K562 (cell line): ENCODE results near the gene GRIN2A. TPM values are rescaled to one million over a fixed set of nuclear protein-coding genes. Genes with fewer than 3 reads are reported as not detected.

Experiments used
- CBX1 ChIP-seq: sonication (generic); IDR thresholded peaks from 2 replicates; pipeline ENCODE4 v1.6.1; 2016; ENCODE audit warnings: antibody characterized with exemption, low read depth, mild to moderate bottlenecking
- NELFE ChIP-seq: IDR thresholded peaks from 2 replicates; pipeline ENCODE4 v1.6.1; 2011; ENCODE audit warnings: mild to moderate bottlenecking; ENCODE audit not compliant: insufficient read depth, insufficient read length
- PHTF2 ChIP-seq: fragments of 250-450 bp; sonication (Bioruptor Pico); IDR thresholded peaks from 2 replicates; pipeline ENCODE4 v1.5.0; 2021; ENCODE audit warnings: mild to moderate bottlenecking
- TAF15 ChIP-seq: fragments of 200-400 bp; formaldehyde crosslinking; IDR thresholded peaks from 2 replicates; pipeline ENCODE4 v1.6.1; 2017; ENCODE audit warnings: mild to moderate bottlenecking, low read depth, low read length, moderate library complexity
- TARDBP ChIP-seq: fragments of 450-650 bp; IDR thresholded peaks from 2 replicates; pipeline ENCODE4 v1.6.1; 2016
- TEAD4 ChIP-seq, 2 experiments: sonication (generic) in 1 of 2; formaldehyde crosslinking in 1 of 2; IDR thresholded peaks; 2 replicates each; pipeline versions ENCODE4 v1.6.1 to v1.8.0; 2012 to 2022; ENCODE audit warnings: borderline replicate concordance in 1 of 2, inconsistent platforms in 1 of 2, low read length in 1 of 2, mild to moderate bottlenecking in 1 of 2, missing genetic modification reagents in 1 of 2
- polyA plus RNA-seq, 8 experiments: library from polyadenylated mRNA; depleted of rRNA in 4 of 8; stranded (reverse) in 5 of 8; unstranded in 3 of 8; fragments of >200 nt; fragmentation: Nextera tagmentation in 2 of 8; fragmentation: Illumina TruSeq in 1 of 8; extraction: Ambion mirVana in 2 of 8; extraction: Trizol in 1 of 8; gene quantifications; 2 replicates each; pipeline versions ENCODE4 v1.2.1 to v1.2.3, GENCODE V29; 2011 to 2014; ENCODE audit warnings: inconsistent platforms in 1 of 8, missing spikeins in 1 of 8
- total RNA-seq, 7 experiments: library from RNA; depleted of rRNA in 6 of 7; stranded (reverse); fragments of >200 nt in 6 of 7; fragmentation: Illumina TruSeq in 2 of 7; extraction: Trizol in 2 of 7; gene quantifications; 2 replicates each; pipeline versions ENCODE4 v1.2.1 to v1.2.3, GENCODE V29; 2011 to 2021; ENCODE audit warnings: low replicate concordance in 1 of 7
- TF ChIP-seq, protein P1 (sequence below), 2 experiments: fragments of 450-650 bp; IDR thresholded peaks; 2 replicates each; pipeline ENCODE4 v1.6.1; 2016; ENCODE audit warnings: mild to moderate bottlenecking in 2 of 2, borderline replicate concordance in 1 of 2, low read depth in 1 of 2, moderate library complexity in 1 of 2
- TF ChIP-seq, protein P2 (sequence below): sonication (generic); formaldehyde crosslinking; IDR thresholded peaks from 2 replicates; pipeline ENCODE4 v1.8.0; 2022; ENCODE audit warnings: missing genetic modification reagents, mild to moderate bottlenecking, borderline replicate concordance
- TF ChIP-seq, protein P3 (sequence below): sonication (generic); formaldehyde crosslinking; IDR thresholded peaks from 2 replicates; pipeline ENCODE4 v1.8.1; 2023; ENCODE audit warnings: missing genetic modification reagents, mild to moderate bottlenecking, borderline replicate concordance

The GRIN2A gene
- total and polyA plus RNA-seq, 9 of the 15 experiments (the other 6 are each of a cell fraction or from before 2014, with no cell fraction given): not detected

DNA sequence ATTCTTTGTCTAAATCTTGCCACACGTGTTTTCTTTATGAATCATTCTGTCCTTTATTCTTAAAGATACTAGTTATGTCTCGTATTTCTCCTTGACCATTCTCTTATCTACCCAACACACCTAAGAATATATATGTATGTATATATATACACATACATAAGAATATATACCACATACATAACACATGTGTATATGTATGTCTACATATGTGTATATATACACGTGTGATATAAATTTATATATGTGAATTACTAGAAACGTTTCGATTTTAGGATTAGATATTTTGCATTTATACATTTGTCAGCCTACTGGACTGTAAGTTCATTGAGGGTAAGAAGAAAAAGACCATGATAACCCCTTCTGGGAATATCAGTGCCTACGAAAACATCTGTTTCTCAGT is 388.6 kb downstream of the GRIN2A start (continued):
- TF ChIP-seq, protein P1, sequence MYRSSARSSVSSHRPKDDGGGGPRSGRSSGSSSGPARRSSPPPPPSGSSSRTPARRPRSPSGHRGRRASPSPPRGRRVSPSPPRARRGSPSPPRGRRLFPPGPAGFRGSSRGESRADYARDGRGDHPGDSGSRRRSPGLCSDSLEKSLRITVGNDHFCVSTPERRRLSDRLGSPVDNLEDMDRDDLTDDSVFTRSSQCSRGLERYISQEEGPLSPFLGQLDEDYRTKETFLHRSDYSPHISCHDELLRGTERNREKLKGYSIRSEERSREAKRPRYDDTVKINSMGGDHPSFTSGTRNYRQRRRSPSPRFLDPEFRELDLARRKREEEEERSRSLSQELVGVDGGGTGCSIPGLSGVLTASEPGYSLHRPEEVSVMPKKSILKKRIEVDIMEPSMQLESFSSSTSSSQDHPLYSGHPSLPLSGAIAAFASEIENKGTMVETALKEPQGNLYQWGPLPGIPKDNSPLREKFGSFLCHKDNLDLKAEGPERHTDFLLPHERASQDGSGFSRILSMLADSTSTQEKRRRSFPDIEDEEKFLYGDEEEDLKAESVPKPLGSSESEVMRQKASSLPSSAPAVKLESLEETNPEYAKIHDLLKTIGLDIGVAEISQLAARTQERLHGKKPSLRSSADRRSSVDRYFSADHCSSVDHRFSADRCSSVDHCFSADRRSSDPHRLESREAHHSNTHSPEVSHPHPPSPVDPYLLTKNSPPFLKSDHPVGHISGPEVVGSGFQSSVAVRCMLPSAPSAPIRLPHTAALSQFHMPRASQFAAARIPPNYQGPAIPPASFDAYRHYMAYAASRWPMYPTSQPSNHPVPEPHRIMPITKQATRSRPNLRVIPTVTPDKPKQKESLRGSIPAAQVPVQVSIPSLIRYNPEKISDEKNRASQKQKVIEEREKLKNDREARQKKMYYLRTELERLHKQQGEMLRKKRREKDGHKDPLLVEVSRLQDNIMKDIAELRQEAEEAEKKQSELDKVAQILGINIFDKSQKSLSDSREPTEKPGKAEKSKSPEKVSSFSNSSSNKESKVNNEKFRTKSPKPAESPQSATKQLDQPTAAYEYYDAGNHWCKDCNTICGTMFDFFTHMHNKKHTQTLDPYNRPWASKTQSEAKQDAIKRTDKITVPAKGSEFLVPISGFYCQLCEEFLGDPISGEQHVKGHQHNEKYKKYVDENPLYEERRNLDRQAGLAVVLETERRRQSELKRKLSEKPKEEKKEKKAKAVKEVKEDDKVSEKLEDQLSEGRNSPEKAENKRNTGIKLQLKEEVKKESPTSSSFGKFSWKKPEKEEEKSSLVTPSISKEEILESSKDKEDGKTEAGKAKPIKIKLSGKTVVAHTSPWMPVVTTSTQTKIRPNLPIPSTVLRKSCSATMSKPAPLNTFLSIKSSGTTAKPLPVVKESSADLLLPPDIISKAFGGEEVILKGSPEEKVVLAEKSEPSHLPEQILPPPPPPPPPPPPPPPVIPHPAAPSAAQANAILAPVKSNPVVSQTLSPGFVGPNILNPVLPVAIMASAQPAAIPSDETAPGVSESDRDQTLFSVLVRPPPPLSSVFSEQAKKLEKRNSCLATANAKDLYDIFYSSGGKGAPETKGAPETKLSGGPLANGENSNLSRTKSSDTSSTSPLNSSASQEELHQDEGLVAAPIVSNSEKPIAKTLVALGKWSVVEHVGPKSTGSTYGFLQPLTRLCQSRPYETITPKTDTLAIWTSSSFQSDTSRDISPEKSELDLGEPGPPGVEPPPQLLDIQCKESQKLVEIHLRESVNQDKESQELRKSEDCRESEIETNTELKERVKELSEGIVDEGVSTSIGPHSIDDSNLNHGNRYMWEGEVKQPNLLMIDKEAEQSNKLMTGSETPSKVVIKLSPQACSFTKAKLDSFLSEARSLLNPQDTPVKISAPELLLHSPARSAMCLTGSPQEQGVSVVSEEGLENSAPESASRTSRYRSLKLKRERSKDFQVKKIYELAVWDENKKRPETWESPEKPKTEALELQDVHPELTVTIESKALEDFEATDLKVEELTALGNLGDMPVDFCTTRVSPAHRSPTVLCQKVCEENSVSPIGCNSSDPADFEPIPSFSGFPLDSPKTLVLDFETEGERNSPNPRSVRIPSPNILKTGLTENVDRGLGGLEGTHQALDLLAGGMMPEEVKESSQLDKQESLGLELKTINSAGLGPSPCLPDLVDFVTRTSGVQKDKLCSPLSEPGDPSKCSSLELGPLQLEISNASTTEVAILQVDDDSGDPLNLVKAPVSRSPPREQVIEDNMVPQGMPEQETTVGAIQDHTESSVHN (IDR thresholded peaks at IDR 0.05; ENCODE audit: borderline replicate concordance in 1 of 2, low read depth in 1 of 2): no peak
- TF ChIP-seq, protein P2, sequence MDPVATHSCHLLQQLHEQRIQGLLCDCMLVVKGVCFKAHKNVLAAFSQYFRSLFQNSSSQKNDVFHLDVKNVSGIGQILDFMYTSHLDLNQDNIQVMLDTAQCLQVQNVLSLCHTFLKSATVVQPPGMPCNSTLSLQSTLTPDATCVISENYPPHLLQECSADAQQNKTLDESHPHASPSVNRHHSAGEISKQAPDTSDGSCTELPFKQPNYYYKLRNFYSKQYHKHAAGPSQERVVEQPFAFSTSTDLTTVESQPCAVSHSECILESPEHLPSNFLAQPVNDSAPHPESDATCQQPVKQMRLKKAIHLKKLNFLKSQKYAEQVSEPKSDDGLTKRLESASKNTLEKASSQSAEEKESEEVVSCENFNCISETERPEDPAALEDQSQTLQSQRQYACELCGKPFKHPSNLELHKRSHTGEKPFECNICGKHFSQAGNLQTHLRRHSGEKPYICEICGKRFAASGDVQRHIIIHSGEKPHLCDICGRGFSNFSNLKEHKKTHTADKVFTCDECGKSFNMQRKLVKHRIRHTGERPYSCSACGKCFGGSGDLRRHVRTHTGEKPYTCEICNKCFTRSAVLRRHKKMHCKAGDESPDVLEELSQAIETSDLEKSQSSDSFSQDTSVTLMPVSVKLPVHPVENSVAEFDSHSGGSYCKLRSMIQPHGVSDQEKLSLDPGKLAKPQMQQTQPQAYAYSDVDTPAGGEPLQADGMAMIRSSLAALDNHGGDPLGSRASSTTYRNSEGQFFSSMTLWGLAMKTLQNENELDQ: no peak
- TF ChIP-seq PHTF2 (CRISPR knock-in tag) (no peak), NELFE (no peak), CBX1 (no peak), TEAD4 (IDR thresholded peaks at IDR 0.05; ENCODE audit: low read length) (no peak), TEAD4 (CRISPR knock-in tag; IDR thresholded peaks at IDR 0.05; ENCODE audit: borderline replicate concordance) (no peak), TARDBP (no peak), TAF15 (no peak)
- TF ChIP-seq, protein P3, sequence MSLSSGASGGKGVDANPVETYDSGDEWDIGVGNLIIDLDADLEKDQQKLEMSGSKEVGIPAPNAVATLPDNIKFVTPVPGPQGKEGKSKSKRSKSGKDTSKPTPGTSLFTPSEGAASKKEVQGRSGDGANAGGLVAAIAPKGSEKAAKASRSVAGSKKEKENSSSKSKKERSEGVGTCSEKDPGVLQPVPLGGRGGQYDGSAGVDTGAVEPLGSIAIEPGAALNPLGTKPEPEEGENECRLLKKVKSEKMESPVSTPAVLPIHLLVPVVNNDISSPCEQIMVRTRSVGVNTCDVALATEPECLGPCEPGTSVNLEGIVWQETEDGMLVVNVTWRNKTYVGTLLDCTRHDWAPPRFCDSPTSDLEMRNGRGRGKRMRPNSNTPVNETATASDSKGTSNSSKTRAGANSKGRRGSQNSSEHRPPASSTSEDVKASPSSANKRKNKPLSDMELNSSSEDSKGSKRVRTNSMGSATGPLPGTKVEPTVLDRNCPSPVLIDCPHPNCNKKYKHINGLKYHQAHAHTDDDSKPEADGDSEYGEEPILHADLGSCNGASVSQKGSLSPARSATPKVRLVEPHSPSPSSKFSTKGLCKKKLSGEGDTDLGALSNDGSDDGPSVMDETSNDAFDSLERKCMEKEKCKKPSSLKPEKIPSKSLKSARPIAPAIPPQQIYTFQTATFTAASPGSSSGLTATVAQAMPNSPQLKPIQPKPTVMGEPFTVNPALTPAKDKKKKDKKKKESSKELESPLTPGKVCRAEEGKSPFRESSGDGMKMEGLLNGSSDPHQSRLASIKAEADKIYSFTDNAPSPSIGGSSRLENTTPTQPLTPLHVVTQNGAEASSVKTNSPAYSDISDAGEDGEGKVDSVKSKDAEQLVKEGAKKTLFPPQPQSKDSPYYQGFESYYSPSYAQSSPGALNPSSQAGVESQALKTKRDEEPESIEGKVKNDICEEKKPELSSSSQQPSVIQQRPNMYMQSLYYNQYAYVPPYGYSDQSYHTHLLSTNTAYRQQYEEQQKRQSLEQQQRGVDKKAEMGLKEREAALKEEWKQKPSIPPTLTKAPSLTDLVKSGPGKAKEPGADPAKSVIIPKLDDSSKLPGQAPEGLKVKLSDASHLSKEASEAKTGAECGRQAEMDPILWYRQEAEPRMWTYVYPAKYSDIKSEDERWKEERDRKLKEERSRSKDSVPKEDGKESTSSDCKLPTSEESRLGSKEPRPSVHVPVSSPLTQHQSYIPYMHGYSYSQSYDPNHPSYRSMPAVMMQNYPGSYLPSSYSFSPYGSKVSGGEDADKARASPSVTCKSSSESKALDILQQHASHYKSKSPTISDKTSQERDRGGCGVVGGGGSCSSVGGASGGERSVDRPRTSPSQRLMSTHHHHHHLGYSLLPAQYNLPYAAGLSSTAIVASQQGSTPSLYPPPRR (CRISPR knock-in tag): no peak
